Erythroblast (primary cell): ENCODE results near the gene OSGEP.

Experiments
- DNase-seq, 2 experiments: peaks; one replicate each; lab custom pipeline; 2025; lab: John Stamatoyannopoulos, UW
- GATA1 ChIP-seq: IDR thresholded peaks from 2 replicates; pipeline ENCODE4 v1.6.1; 2011; ENCODE audit warnings: low read depth, mild to moderate bottlenecking, control low read depth, low read length, moderate library complexity
- POLR2A ChIP-seq: IDR thresholded peaks from 2 replicates; pipeline ENCODE4 v1.6.1; 2011; ENCODE audit warnings: mild to moderate bottlenecking, low read length

Gene OSGEP

DNA sequence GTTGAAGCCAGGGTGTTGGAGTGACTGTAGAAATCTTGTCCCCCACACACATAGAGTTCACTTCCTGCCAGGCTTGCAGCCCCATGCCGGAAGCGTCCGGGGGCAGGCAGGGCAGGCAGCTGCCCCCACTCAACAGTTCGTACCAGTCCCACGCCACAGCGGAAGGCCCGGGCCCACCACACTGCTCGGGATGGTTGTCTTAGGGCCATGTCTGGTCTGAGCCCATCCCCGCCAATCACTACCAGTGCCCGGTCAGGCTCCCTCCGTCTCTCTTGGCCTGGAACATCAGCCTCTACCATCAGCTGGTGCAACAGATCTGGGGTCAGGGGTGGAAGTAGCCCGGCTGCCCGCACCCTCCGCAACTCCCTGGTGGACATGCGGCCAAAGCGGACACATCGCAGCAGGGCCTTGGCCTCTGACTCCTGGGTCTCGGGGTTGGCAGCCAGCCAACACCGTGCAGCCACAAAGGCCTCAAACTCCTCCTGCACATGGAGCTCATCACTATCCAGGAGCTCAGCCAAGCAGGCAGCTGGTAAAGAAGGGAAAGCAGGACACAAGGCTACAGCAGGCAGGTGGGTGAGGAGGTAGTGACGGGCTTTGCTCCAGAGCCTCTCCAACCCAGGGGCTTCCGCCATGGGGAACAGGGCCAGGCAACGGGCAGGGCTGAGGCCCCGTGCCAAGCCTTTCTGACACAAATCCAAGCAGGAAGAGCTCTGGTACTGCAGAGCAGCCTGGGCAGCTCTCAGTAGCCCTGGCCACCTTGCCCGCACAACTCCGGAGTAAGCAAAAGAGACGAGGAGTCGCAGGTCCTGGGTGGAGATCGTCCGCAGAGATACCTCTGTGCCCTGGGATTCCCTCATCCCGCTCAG is 24.6 kb downstream of the OSGEP start:
- no peak for DNase-seq
- TF ChIP-seq POLR2A (no peak), GATA1 (no peak)

DNA sequence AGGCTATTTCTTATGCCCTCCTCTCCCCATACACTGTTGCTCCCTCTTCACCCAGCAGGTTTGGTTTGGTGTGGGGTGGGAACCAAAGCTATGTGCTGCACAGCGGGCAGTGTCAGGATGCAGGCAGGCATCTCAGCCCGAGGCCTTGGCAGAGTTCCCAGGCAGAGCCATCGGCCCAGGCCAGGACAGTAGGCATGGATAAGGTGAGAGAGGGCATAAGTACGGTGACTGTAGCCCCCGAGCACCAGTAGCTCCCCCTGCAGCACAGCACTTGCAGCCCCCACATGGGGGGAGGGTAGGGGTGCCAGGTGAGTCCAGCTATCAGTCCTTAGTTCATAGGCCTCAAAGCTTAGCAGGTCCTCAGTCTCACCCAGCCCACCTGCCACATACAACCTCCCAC is 25.8 kb downstream of the OSGEP start:
- DNase-seq, result no peak
- TF ChIP-seq GATA1 (no peak), POLR2A (no peak)

DNA sequence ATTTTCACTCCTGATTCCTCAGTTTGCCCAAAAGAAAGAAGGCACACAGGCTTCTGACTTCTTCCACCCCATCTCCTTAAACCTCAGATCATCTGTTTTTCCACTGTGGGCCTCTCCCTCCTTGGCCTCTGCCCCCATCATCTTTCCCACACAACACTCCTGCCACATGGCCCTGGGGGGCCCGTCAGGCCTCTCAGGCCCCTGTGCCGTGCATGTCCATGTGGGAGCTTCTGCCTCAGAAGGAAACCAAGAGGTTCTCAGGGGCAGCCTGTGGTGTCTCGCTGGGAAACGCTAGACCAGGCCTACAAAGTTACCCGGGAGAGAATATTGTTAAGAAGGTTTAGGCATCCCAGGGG is 26.6 kb downstream of the OSGEP start:
- no peak for DNase-seq
- TF ChIP-seq GATA1 (no peak), POLR2A (no peak)

GRCh38 chr14:20427231-20428009 is 27.2 kb downstream of the OSGEP start:
- no peak for DNase-seq
- TF ChIP-seq POLR2A (no peak), GATA1 (no peak)

DNA sequence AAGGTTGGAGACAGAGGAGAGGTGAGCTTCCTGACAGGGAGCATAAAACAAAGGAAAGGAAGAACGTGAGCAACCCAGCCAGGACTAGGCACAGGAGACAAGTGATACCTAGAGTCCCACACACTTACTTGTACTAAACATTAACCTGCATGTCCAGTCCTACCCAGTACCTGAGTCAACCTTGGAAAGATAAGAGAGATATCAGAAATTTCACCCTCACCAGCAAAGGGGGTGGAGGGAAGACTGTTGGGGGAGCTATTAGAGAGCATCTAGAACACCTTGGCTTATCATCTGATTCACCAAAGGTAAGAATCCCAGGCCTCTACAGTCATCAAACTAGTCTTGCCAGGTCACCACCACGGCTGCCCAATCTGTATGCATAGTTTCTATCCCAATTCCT is 29.8 kb downstream of the OSGEP start:
- TF ChIP-seq POLR2A (no peak), GATA1 (no peak)
- DNase-seq, result no peak

GRCh38 chr14:20422886-20423285 is 31.7 kb downstream of the OSGEP start:
- TF ChIP-seq POLR2A (no peak), GATA1 (no peak)

DNA sequence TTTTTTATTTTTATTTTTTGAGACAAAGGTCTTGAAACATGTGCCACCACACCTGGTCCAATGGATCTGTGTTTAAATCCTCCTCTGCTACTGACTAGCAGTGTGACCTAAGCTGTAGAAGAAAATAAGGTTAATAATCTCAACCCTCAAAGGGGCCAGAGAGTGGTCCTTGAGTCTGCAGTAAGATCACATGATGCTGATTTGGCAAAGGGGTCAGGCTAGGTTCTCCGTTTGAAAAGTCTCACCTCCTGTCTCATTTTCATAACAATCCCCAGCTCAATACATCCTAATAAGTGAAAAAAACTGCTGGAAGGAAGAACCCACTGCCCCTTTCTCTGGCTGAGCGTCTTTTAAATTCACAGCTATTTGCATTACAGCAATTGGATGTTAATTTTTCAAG is 33.3 kb downstream of the OSGEP start:
- DNase-seq, result no peak
- no peak for TF ChIP-seq POLR2A
- no peak for TF ChIP-seq GATA1

More at GRCh38 chr14:20422886-20423285, 31.7 kb downstream of the OSGEP start:
- DNase-seq, result no peak

- DNase-seq, result no peak
- TF ChIP-seq GATA1, result no peak
- no peak for TF ChIP-seq POLR2A
These were observed 35.2 kb downstream of the OSGEP start for GRCh38 chr14:20419419-20419818.

GRCh38 chr14:20418501-20418909 is 36.1 kb downstream of the OSGEP start:
- peak in 1 of 2 experiments; percentile 43 for DNase-seq

GRCh38 chr14:20417250-20418186 is 37.1 kb downstream of the OSGEP start:
- TF ChIP-seq GATA1 (no peak), POLR2A (no peak)
- DNase-seq, result no peak

More at GRCh38 chr14:20418501-20418909, 36.1 kb downstream of the OSGEP start:
- TF ChIP-seq GATA1 (no peak), POLR2A (no peak)

- TF ChIP-seq POLR2A (no peak), GATA1 (no peak)
- DNase-seq, result no peak
These were observed 38.4 kb downstream of the OSGEP start for GRCh38 chr14:20416223-20416622.

DNA sequence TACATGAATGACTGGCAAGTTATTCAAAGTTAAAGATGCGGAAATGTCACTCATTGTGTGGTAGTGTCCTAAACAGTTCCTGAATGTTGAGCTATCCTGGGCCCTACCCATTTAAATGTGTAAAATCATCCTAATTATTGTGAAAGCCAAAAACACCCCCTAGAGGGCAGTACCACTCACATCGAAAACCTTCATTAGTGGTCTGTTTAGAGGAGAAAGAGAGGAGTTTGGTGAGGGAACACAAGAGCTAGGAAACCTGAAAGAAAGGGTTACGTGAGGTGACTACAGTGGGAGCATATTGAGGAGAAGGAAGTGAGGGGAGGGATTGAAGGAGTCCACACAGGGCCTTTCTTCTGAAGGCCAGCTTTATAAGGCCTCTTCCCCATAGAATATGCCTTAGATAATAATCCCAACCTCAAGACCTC is 38.8 kb downstream of the OSGEP start:
- TF ChIP-seq POLR2A (no peak), GATA1 (no peak)
- peak; percentile 63 to 75 for DNase-seq

DNA sequence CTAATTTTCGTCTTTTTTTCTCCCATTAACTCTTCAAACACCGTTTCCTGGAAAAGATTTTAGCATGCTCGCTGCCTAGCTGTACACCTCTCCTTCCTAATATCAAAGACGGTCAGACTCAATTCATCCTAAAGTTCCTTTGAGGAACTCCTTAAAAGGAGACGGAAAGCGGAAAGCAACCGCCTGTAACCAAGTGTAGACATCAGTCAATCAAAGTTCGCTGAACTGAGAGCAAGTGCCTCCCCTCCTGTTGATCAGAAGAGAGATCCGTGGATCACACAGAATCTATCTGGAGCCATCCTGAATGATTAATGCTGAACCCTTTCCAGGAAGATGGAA is 40.9 kb downstream of the OSGEP start:
- TF ChIP-seq GATA1, result no peak
- TF ChIP-seq POLR2A, result no peak
- DNase-seq, result peak in 1 of 2 experiments; percentile 24
